Transverse colon (tissue), 4 donors: ENCODE data around the gene FCRL6.

Experiments used
- CTCF ChIP-seq, 5 experiments: fragments of 200-600 bp in 3 of 5; fragments of 450-650 bp in 2 of 5; sonication (generic) in 3 of 5; IDR thresholded peaks; 1 replicate in 2 of 5; 2 replicates in 3 of 5; pipeline ENCODE4 v1.5.1; 2016 to 2017; ENCODE audit warnings: antibody characterized with exemption in 5 of 5, inconsistent platforms in 3 of 5, mild to moderate bottlenecking in 2 of 5, moderate library complexity in 1 of 5
- EP300 ChIP-seq: sonication (generic); formaldehyde crosslinking; IDR thresholded peaks from one replicate; pipeline ENCODE4 v1.6.1; 2017; ENCODE audit warnings: antibody characterized with exemption, low read depth
- POLR2A ChIP-seq: fragments of 450-650 bp; IDR thresholded peaks from one replicate; pipeline ENCODE4 v1.6.1; 2016; ENCODE audit warnings: antibody characterized with exemption, mild to moderate bottlenecking, moderate library complexity
- POLR2AphosphoS5 ChIP-seq, 3 donors: sonication (generic); formaldehyde crosslinking; IDR thresholded peaks; one replicate each; pipeline ENCODE4 v1.6.1; 2016; ENCODE audit warnings: antibody characterized with exemption in 3 of 3

- TF ChIP-seq CTCF (IDR thresholded peaks at IDR 0.05) (no peak), EP300 (no peak), POLR2A (no peak), POLR2AphosphoS5 (IDR thresholded peaks at IDR 0.05) (no peak)
Measured at GRCh38 chr1:159778266-159778665, 23.9 kb upstream of the FCRL6 start.
